Loucy (cell line): ENCODE results near the gene STK39.

Source experiments
- EZH2phosphoT487 ChIP-seq: fragments of 200-600 bp; IDR thresholded peaks from 2 replicates; pipeline ENCODE4 v1.6.1; 2018; ENCODE audit warnings: antibody characterized with exemption, mild to moderate bottlenecking, moderate library complexity, borderline replicate concordance
- TF ChIP-seq, protein P1 (sequence below): fragments of 200-600 bp; sonication (generic); conservative IDR thresholded peaks from 2 replicates; pipeline ENCODE4 v1.5.1; 2014; ENCODE audit warnings: mild to moderate bottlenecking, antibody characterized with exemption, low read length

DNA sequence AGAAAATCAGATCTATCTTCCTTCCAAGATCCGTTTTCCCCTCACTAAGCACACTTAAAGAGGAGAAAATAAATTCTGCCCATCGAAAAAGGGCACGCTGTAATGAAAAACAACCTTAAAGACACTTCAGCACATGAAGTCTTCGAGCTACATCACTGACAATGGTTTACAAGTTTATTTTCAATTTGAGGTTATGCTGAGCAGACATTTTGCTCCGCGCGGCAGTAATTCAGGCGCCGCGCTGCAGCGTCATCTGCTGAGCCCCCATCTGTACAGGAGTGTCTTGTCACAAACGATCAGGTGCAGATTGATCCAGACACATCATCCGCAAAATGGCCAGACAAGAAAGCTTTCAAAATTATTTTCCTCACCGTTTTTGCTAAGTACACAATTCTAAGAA, 341.7 kb downstream of the STK39 start:
- TF ChIP-seq, protein P1, sequence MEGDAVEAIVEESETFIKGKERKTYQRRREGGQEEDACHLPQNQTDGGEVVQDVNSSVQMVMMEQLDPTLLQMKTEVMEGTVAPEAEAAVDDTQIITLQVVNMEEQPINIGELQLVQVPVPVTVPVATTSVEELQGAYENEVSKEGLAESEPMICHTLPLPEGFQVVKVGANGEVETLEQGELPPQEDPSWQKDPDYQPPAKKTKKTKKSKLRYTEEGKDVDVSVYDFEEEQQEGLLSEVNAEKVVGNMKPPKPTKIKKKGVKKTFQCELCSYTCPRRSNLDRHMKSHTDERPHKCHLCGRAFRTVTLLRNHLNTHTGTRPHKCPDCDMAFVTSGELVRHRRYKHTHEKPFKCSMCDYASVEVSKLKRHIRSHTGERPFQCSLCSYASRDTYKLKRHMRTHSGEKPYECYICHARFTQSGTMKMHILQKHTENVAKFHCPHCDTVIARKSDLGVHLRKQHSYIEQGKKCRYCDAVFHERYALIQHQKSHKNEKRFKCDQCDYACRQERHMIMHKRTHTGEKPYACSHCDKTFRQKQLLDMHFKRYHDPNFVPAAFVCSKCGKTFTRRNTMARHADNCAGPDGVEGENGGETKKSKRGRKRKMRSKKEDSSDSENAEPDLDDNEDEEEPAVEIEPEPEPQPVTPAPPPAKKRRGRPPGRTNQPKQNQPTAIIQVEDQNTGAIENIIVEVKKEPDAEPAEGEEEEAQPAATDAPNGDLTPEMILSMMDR: no peak
- no peak for TF ChIP-seq EZH2phosphoT487
